T-cell (primary cell): ENCODE results near the gene CROCC. TPM values are rescaled to one million over a fixed set of nuclear protein-coding genes. Genes with fewer than 3 reads are reported as not detected.
"Not testable (repeated sequence)": the region's sequence is repeated elsewhere in the genome, so short reads cannot be mapped to it uniquely, and the experiment has no call there.

Source experiments
- ATAC-seq, 4 experiments: fragments of 200-7000 bp in 3 of 4; fragments of 150-1000 bp in 1 of 4; cut with Tn5 transposase; replicated peaks in 1 of 4; 1 replicate in 3 of 4; 2 replicates in 1 of 4; pipeline ENCODE4 v1.10.0; 2021; ENCODE audit warnings: moderate library complexity in 3 of 4, mild to moderate bottlenecking in 2 of 4, moderate number of reproducible peaks in 1 of 4
- CTCF ChIA-PET, 2 donors: fragments of 300-600 bp; sonication (Branson Sonifier 250); formaldehyde crosslinking; loops; one replicate each; lab custom pipeline; 2022; ENCODE audit warnings: antibody characterized with exemption in 2 of 2; lab: Charles Lee
- POLR2A ChIA-PET, 2 donors: fragments of 300-600 bp; sonication (Branson Sonifier 250); formaldehyde crosslinking; loops; one replicate each; lab custom pipeline; 2022; ENCODE audit warnings: antibody characterized with exemption in 2 of 2; lab: Charles Lee
- DNase-seq, 35 experiments: peaks; one replicate each; pipeline versions ENCODE4 v3.0.0 to v3.0.0-alpha.2; 2013 to 2023
- H3K27ac ChIP-seq: one replicate; pipeline ENCODE4 v1.5.1; 2013; ENCODE audit warnings: low read length
- H3K27me3 ChIP-seq, 2 experiments: replicated peaks in 1 of 2; 1 replicate in 1 of 2; 2 replicates in 1 of 2; pipeline versions ENCODE4 v1.6.1 to v1.7.0; 2013; ENCODE audit warnings: low read length in 1 of 2, mixed read lengths in 1 of 2; ENCODE audit not compliant: control insufficient read depth in 2 of 2, insufficient read depth in 2 of 2; ENCODE audit errors: extremely low read depth in 1 of 2
- H3K36me3 ChIP-seq, 2 donors: 1 replicate in 1 of 2; 2 replicates in 1 of 2; pipeline versions ENCODE4 v1.6.1 to v1.7.0; 2013; ENCODE audit warnings: low read length in 1 of 2; ENCODE audit not compliant: control insufficient read depth in 2 of 2, insufficient read depth in 1 of 2; ENCODE audit errors: extremely low read depth in 1 of 2
- H3K4me1 ChIP-seq, 2 experiments: 1 replicate in 1 of 2; 2 replicates in 1 of 2; pipeline versions ENCODE4 v1.6.1 to v1.7.0; 2013; ENCODE audit warnings: low read length in 2 of 2, mixed read lengths in 1 of 2; ENCODE audit not compliant: insufficient read depth in 2 of 2, control insufficient read depth in 1 of 2; ENCODE audit errors: extremely low read depth in 1 of 2
- H3K4me3 ChIP-seq, 2 donors: 1 replicate in 1 of 2; 2 replicates in 1 of 2; pipeline versions ENCODE4 v1.5.1 to v1.7.0; 2013; ENCODE audit warnings: mild to moderate bottlenecking in 2 of 2, low read length in 1 of 2, moderate library complexity in 1 of 2; ENCODE audit not compliant: control insufficient read depth in 1 of 2; ENCODE audit errors: extremely low read depth in 1 of 2
- H3K9me3 ChIP-seq: 2 replicates; pipeline ENCODE4 v1.7.0; 2013
- H3K27ac Mint-ChIP-seq, 2 donors: one replicate each; pipeline ENCODE4 v1.8.0; 2020 to 2021; ENCODE audit warnings: mild to moderate bottlenecking in 2 of 2, mixed read lengths in 2 of 2
- H3K27me3 Mint-ChIP-seq, 2 donors: one replicate each; pipeline ENCODE4 v1.8.0; 2021 to 2022; ENCODE audit warnings: mixed read lengths in 2 of 2
- H3K36me3 Mint-ChIP-seq: one replicate; pipeline ENCODE4 v1.8.0; 2021; ENCODE audit warnings: mixed read lengths
- H3K4me1 Mint-ChIP-seq, 3 donors: one replicate each; pipeline ENCODE4 v1.8.0; 2020 to 2022; ENCODE audit warnings: mixed read lengths in 3 of 3, mild to moderate bottlenecking in 1 of 3
- H3K4me3 Mint-ChIP-seq, 3 donors: one replicate each; pipeline ENCODE4 v1.8.0; 2020 to 2022; ENCODE audit warnings: mild to moderate bottlenecking in 3 of 3, mixed read lengths in 3 of 3, moderate library complexity in 3 of 3
- H3K9me3 Mint-ChIP-seq, 3 donors: one replicate each; pipeline ENCODE4 v1.8.0; 2020 to 2022; ENCODE audit warnings: mixed read lengths in 3 of 3
- WGBS: methylation state at CpG from one replicate; pipeline ENCODE4 v1.1.5; 2013; ENCODE audit warnings: missing lambda C conversion rate; ENCODE audit not compliant: insufficient coverage; 5-methylcytosine and 5-hydroxymethylcytosine counted together
- total RNA-seq, 35 experiments: library from RNA in 6 of 35; stranded (reverse) in 6 of 35; fragments of 120-200 nt in 1 of 35; gene quantifications; one replicate each; pipeline versions ENCODE4 v1.2.1 to v1.2.4 and lab custom pipeline; 2013 to 2026

The CROCC gene
- total RNA-seq, 5 donors from 2014 or later (not counting 1 experiment from before 2014, with no cell fraction given) = 59.3 to 104 (median 86.4) TPM

- DNase-seq, H3K4me3 Mint-ChIP-seq, H3K36me3 ChIP-seq, H3K9me3 ChIP-seq, H3K27me3 ChIP-seq, CTCF ChIA-PET, POLR2A ChIA-PET, ATAC-seq, H3K9me3 Mint-ChIP-seq, H3K4me1 ChIP-seq, H3K27ac Mint-ChIP-seq, H3K27me3 Mint-ChIP-seq, H3K27ac ChIP-seq, H3K4me3 ChIP-seq: not testable (repeated sequence)
- Mint-ChIP-seq H3K4me1 (peaks cover 0 to 17% (median 2%) of the 10 kb centered on the region in 3 donors), H3K36me3 (peaks cover 24% of the 10 kb centered on the region)
- 97% methylated on average over 10 of the region's 18 CpGs for WGBS
Observed at GRCh38 chr1:16931206-16931934, 9.6 kb downstream of the CROCC start.

DNA sequence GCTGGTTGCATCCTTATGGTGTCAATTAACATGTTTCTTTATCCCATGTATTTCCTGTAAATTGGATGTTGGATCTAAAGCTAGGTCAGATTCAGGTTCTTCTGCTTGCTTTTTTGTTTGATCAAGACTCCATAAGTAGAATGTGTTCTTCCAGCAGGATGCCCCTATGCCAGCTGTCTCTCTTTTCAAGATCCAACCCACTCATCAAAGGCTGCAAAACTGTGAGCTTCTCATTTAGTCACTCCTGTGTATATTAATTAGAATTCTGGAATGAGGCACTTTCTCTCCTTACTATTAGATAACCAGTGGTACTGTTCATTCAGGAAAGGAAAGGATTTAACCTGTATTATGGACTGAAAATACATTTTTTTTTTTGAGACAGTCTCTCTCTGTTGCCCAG lies 12.2 kb downstream of the CROCC start:
- CTCF ChIA-PET = interaction anchor here (0.7 kb wide), 2 partner anchors 8 to 160 kb away, joined by 3 to 5 read pairs; no protein-coding TSS in a partner anchor

DNA sequence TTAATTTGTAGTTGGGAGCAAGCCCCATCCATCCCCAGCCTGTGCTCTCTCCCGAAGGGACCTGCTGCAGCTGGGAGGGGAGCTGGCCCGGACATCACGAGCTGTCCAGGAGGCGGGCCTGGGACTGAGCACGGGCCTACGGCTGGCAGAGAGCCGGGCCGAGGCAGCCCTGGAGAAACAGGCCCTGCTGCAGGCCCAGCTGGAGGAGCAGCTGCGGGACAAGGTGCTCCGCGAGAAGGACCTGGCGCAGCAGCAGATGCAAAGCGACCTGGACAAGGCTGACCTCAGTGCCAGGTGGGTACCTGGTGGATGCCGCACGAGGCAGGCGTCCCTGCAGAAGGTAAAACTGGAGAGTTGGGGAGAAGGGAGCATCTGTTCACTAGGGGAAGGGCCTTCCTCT lies 14.8 kb downstream of the CROCC start:
- POLR2A ChIA-PET, H3K27me3 ChIP-seq, H3K9me3 ChIP-seq, H3K4me1 ChIP-seq, H3K36me3 ChIP-seq, ATAC-seq, DNase-seq, H3K4me3 ChIP-seq, CTCF ChIA-PET, H3K9me3 Mint-ChIP-seq, H3K4me3 Mint-ChIP-seq, H3K27ac Mint-ChIP-seq, H3K4me1 Mint-ChIP-seq, H3K27ac ChIP-seq, H3K27me3 Mint-ChIP-seq: not testable (repeated sequence)
- WGBS = 91% methylated on average over 16 of the region's 16 CpGs
- H3K36me3 Mint-ChIP-seq = peaks cover 24% of the 10 kb centered on the region

More for the DNA sequence above, 12.2 kb downstream of the CROCC start:
- H3K27me3 Mint-ChIP-seq, POLR2A ChIA-PET, H3K4me1 ChIP-seq, H3K4me3 ChIP-seq, DNase-seq, H3K9me3 ChIP-seq, H3K27ac Mint-ChIP-seq, ATAC-seq, H3K4me1 Mint-ChIP-seq, H3K36me3 ChIP-seq, H3K27ac ChIP-seq, H3K27me3 ChIP-seq, H3K9me3 Mint-ChIP-seq, H3K4me3 Mint-ChIP-seq: not testable (repeated sequence)
- peaks cover 32% of the 10 kb centered on the region for H3K36me3 Mint-ChIP-seq

GRCh38 chr1:16938351-16939321 lies 16.9 kb downstream of the CROCC start:
- CTCF ChIA-PET = no interaction called here
- Mint-ChIP-seq H3K4me1 (no peaks in the 10 kb centered on the region), H3K9me3 (no peaks in the 10 kb centered on the region), H3K4me3 (no peak overlapping the region), H3K36me3 (peaks cover 24% of the 10 kb centered on the region), H3K27me3 (no peaks in the 10 kb centered on the region), H3K27ac (no peak overlapping the region)
- ATAC-seq (no peak), DNase-seq (no peak)
- POLR2A ChIA-PET = no interaction called here
- H3K36me3 ChIP-seq = peaks cover 4 to 6% of the 10 kb centered on the region in 2 donors
- H3K27ac ChIP-seq = no peak overlapping the region
- no peaks in the 10 kb centered on the region for H3K4me1 ChIP-seq
- H3K9me3 ChIP-seq = no peaks in the 10 kb centered on the region
- no peak overlapping the region for H3K4me3 ChIP-seq
- 95% methylated on average over 37 of the region's 51 CpGs for WGBS
- no peaks in the 10 kb centered on the region for H3K27me3 ChIP-seq

DNA sequence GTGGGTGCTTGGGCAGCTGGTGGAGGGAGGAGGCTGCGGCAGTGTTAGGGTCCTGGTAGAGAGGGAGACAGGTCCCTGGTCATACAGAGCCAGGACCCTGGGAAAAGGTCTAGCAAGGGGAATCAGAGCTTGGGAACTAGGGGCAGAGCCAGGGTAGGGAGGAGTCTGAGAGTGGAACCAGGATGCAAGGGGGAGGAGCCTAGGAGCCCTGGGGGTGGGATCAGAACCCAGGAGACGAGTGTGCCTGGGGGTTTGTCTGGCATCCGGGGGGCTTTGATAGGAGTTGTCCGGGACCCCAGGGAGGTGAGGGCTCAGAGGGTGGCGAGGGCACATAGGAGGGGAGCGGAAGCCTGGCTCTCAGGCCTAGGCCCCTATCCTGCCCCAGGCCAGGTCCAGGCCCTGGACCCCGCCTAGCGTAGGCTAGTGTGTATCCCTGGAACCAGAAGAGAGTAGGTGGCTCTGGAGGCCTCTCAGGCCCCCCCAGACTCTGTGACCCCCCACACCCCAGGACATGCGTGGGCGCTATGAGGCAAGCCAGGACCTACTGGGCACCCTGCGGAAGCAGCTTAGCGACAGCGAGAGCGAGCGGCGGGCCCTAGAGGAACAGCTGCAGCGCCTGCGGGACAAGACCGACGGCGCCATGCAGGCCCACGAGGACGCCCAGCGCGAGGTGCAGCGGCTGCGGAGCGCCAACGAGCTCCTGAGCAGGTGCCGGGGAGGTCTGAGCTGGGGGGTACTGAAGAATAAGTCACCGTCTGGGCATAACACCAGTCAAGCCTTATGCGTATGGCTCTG lies 17.9 kb downstream of the CROCC start:
- H3K4me1 Mint-ChIP-seq, H3K27me3 ChIP-seq, H3K4me3 ChIP-seq, H3K27me3 Mint-ChIP-seq, H3K4me1 ChIP-seq, H3K9me3 Mint-ChIP-seq, H3K27ac Mint-ChIP-seq, ATAC-seq, H3K9me3 ChIP-seq, CTCF ChIA-PET, H3K27ac ChIP-seq, H3K4me3 Mint-ChIP-seq, DNase-seq, POLR2A ChIA-PET: not testable (repeated sequence)
- peaks cover 7 to 13% of the 10 kb centered on the region in 2 donors for H3K36me3 ChIP-seq
- peaks cover 28% of the 10 kb centered on the region for H3K36me3 Mint-ChIP-seq
- 96% methylated on average over 32 of the region's 32 CpGs for WGBS

DNA sequence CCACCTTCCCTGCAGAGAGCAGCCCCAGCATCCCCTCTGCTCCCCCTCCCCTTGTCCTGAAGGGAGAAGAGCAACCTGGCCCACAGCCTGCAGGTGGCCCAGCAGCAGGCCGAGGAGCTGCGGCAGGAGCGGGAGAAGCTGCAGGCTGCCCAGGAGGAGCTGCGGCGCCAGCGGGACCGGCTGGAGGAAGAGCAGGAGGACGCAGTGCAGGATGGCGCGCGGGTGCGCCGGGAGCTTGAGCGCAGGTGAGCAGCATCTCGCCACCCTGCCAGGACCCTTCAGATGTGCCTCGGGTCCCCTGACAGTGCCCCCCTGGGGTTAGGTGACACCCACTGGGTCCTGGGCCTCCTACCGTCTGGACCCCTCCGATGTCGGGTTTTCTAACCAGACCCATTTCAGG lies 22.3 kb downstream of the CROCC start:
- Histone ChIP-seq H3K9me3 (no peaks in the 10 kb centered on the region), H3K27me3 (no peaks in the 10 kb centered on the region), H3K4me3 (no peak overlapping the region), H3K4me1 (no peaks in the 10 kb centered on the region), H3K36me3 (peaks cover 5 to 18% of the 10 kb centered on the region in 2 donors), H3K27ac (no peak overlapping the region)
- Mint-ChIP-seq H3K27me3 (no peaks in the 10 kb centered on the region), H3K4me3 (no peak overlapping the region), H3K36me3 (peaks cover 24% of the 10 kb centered on the region), H3K4me1 (no peaks in the 10 kb centered on the region), H3K9me3 (no peaks in the 10 kb centered on the region), H3K27ac (no peak overlapping the region)
- 96% methylated on average over 16 of the region's 19 CpGs for WGBS
- DNase-seq (no peak), ATAC-seq (no peak)
- CTCF ChIA-PET = no interaction called here
- POLR2A ChIA-PET = no interaction called here
